ENCODE results near the gene TNFRSF4. TPM values are rescaled to one million over a fixed set of nuclear protein-coding genes. Genes with fewer than 3 reads are reported as not detected.
A peak's percentile ranks its signal among the peaks of the same experiment; 100 is the strongest.
"Not testable (repeated sequence)": the region's sequence is repeated elsewhere in the genome, so short reads cannot be mapped to it uniquely, and the experiment has no call there.

The TNFRSF4 gene
- total RNA-seq, 1 donor from 2014 or later: 441 TPM

DNA sequence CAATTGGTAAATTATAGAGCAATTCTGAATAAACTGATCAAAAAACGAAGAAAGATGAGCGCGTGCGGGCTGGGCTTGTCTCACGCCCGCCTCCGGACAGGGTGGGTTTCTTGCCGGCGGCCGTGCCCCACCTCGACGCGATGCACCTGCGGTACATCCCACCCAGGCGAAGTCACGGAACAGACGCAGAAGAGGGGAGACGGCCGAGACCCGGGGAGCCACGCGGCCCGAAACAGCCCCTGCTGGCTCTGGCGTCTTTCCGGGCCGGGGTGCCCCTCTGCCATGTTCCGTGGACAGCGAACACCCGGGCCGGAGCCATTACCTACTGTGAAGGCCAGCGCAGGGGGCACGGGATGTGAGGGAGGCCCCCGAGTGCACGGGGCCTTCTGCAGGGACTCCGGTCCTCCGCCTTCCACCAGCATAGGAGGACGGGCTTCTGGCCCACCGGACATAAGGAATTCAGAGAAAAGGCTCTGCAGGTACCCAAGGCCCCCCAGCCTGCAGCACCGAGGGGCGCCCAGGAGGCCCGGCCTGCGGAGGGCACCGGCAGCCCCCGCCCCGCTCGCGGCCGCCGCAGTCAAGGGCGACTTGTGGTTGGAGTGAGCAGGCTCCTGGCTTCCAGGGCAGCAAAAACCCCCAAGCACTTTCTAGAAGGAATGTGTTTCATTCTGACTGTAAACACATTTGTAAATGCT is 40.2 kb upstream of the TNFRSF4 start:
- Mint-ChIP-seq H3K36me3 (ENCODE audit: low read depth) (peaks cover 39% of the 10 kb centered on the region), H3K4me1 (ENCODE audit: low read depth) (peaks cover 4% of the 10 kb centered on the region), H3K27ac (no peak overlapping the region), H3K4me3 (ENCODE audit: low read depth) (no peak overlapping the region), H3K9me3 (no peaks in the 10 kb centered on the region), H3K27me3 (ENCODE audit: low read depth) (no peaks in the 10 kb centered on the region)
- no peak for DNase-seq (ENCODE audit: low spot score)
- intact Hi-C loops (cut with micrococcal nuclease): loop anchor here (5.0 kb wide), 1 partner anchor 132 kb away; no protein-coding TSS in a partner anchor

DNA sequence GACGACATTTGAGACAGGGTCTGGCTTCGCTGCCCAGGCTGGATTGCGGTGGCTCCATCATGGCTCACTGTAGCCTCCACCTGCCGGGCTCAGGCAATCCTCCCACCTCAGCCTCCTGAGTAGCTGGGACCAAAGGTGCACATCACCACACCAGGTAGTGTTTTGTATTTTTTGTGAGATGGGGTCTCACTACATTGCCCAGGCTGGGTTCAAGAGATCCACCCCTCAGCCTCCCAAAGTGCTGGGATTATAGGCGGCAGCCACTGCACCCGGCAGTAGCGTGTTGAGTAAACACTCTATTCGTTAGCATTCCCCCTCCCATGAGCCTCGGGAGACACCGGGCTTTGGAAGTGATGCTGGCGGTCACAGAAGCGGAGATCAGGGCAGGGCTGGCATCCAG is 39.4 kb upstream of the TNFRSF4 start:
- peaks cover 35% of the 10 kb centered on the region for H3K36me3 Mint-ChIP-seq (ENCODE audit: low read depth)
- peaks cover 4% of the 10 kb centered on the region for H3K4me1 Mint-ChIP-seq (ENCODE audit: low read depth)
- intact Hi-C loops (cut with micrococcal nuclease): loop anchor here (5.0 kb wide), 1 partner anchor 131 kb away; no protein-coding TSS in a partner anchor
- no peaks in the 10 kb centered on the region for H3K27me3 Mint-ChIP-seq (ENCODE audit: low read depth)
- no peaks in the 10 kb centered on the region for H3K9me3 Mint-ChIP-seq
- no peak overlapping the region for H3K4me3 Mint-ChIP-seq (ENCODE audit: low read depth)
- DNase-seq (ENCODE audit: low spot score): no peak
- no peak overlapping the region for H3K27ac Mint-ChIP-seq

DNA sequence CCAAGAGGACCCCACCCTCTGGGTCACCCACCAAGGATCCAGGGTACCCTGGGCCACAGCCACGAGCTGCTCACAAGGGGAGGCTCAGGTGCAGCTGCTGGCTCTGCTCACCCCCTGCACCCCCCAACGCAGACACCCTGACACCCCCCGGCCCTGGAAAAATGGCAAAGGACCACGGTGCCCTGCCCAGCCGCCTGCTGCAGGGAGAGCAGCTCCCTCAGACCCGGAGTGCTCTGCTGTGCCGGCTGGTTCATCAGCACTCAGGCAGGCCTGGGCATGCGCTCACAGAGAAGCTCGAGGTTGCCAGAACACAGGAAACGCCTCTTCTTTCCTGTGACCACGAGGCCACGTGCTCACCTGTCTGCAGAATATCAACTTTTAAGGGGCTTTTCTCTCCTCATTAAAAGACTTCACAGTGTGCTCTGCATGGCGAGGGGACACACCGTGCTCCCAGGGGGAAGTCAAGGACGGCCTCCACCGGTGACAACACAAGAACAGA is 36.9 kb upstream of the TNFRSF4 start:
- intact Hi-C loops (cut with micrococcal nuclease): loop anchor here (5.0 kb wide), 1 partner anchor 129 kb away; no protein-coding TSS in a partner anchor
- H3K4me1 Mint-ChIP-seq (ENCODE audit: low read depth): peaks cover 4% of the 10 kb centered on the region
- peaks cover 24% of the 10 kb centered on the region for H3K36me3 Mint-ChIP-seq (ENCODE audit: low read depth)
- no peak overlapping the region for H3K4me3 Mint-ChIP-seq (ENCODE audit: low read depth)
- H3K9me3 Mint-ChIP-seq: no peaks in the 10 kb centered on the region
- H3K27me3 Mint-ChIP-seq (ENCODE audit: low read depth): no peaks in the 10 kb centered on the region
- peak; percentile 59 for DNase-seq (ENCODE audit: low spot score)
- peak overlapping the region; percentile 90 for H3K27ac Mint-ChIP-seq

DNA sequence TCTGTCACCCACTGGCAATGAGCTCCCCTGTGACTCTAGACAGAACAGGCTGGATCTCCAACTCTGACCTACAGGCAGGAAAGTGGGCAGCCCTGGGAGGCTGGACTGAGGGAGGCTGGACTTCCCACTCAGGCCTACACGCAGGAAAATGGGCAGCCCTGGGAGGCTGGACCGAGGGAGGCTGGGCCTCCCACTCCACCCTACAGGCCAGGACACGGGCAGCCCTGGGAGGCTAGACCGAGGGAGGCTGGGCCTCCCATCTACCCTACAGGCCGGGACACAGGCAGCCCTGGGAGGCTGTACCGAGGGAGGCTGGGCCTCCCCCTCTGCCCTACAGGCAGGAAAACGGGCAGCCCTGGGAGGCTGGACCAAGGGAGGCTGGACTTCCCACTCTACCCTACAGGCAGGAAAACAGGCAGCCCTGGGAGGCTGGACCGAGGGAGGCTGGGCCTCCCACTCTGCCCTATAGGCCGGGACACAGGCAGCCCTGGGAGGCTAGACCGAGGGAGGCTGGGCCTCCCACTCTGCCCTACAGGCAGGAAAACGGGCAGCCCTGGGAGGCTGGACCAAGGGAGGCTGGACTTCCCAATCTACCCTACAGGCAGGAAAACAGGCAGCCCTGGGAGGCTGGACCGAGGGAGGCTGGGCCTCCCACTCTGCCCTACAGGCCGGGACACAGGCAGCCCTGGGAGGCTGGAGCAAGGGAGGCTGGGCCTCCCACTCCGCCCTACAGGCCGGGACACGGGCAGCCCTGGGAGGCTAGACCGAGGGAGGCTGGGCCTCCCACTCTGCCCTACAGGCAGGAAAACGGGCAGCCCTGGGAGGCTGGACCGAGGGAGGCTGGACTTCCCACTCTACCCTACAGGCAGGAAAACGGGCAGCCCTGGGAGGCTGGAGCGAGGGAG is 34.3 kb upstream of the TNFRSF4 start:
- H3K27ac Mint-ChIP-seq; H3K9me3 Mint-ChIP-seq; H3K4me1 Mint-ChIP-seq (ENCODE audit: low read depth); H3K4me3 Mint-ChIP-seq (ENCODE audit: low read depth); DNase-seq (ENCODE audit: low spot score); H3K27me3 Mint-ChIP-seq (ENCODE audit: low read depth); intact Hi-C loops (cut with micrococcal nuclease): not testable (repeated sequence)
- H3K36me3 Mint-ChIP-seq (ENCODE audit: low read depth): peaks cover 11% of the 10 kb centered on the region

DNA sequence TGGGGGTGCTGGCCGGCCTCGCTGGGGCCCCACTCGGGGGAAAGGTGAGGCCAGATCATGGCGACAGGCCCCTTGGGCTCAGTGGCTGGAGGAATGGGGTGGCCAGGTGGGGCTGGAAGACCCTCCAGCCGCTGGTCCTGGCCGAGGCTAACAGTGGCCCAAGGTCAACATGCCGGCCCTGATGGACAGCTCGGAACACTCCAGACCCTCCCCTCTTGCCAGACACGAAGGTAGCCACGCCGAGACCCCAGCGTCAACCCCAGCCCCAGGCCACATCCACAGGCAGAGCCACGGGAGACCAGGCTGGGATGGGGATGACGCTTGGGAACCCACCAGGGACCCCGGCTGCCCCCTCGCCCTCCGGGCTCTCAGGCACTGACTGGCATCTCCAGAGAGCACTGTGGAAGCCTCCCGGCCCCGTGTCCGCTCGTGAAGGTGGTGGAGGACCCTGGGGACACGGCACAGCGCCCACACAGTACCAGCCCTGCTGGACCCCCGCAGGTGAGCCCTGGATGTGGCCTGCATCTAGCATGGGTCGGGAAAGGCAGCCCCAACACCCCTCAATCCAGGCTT is 33.5 kb upstream of the TNFRSF4 start:
- Mint-ChIP-seq H3K4me1 (ENCODE audit: low read depth) (peaks cover 4% of the 10 kb centered on the region), H3K36me3 (ENCODE audit: low read depth) (peaks cover 4% of the 10 kb centered on the region), H3K9me3 (no peaks in the 10 kb centered on the region), H3K27ac (no peak overlapping the region), H3K27me3 (ENCODE audit: low read depth) (no peaks in the 10 kb centered on the region), H3K4me3 (ENCODE audit: low read depth) (no peak overlapping the region)
- no peak for DNase-seq (ENCODE audit: low spot score)
- intact Hi-C loops (cut with micrococcal nuclease): no loop called here

DNA sequence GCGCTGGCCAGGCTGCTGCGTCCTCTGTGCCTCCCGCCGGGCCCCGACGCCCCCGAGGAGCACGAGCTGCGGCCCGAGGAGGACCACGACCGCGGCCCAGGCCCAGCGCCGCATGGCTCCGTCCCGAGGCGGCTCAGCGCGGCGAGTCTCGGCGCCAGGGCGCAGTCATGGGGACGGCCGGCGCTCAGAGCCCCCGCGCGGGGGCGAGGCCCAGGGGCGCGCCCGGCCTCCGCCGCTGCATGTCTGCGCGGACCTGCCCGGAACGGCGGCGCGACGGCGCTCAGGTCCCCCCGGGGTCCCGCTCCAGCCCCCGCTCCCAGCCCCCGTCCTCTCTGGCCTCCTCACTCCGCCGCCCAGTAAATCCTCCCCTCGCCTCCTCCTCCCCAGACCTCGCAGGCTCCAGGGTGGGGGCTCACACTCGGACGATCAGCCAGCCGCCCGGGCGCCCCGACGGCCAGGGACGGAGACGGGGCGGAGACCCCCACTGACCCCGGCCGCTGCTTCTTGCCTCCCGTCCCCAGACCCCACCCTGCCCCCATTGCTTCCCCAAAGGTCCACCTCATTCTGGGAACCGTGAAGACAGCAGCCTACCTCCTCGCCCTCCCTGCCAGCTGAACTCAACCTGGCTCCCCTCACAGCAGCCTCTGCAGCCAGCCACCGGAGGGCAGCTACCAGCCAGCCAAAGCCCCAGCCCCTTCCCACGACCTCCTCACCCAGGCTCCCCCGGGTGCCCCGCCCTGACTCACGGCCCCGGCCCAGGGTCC is 32.8 kb upstream of the TNFRSF4 start, which contains the start of gene C1QTNF12:
Gene C1QTNF12, minus strand, starts transcription at position 146 of the 764 bp plus-strand sequence. Its CDS starts 32 bp downstream, at position 114.
- Mint-ChIP-seq H3K4me1 (ENCODE audit: low read depth) (peaks cover 4% of the 10 kb centered on the region), H3K36me3 (ENCODE audit: low read depth) (peaks cover 4% of the 10 kb centered on the region), H3K4me3 (ENCODE audit: low read depth) (no peak within 1 kb of the TSS), H3K27me3 (ENCODE audit: low read depth) (no peaks in the 10 kb centered on the region), H3K27ac (no peak within 1 kb of the TSS), H3K9me3 (no peaks in the 10 kb centered on the region)
- no peak for DNase-seq (ENCODE audit: low spot score)
- intact Hi-C loops (cut with micrococcal nuclease): no loop called here

DNA sequence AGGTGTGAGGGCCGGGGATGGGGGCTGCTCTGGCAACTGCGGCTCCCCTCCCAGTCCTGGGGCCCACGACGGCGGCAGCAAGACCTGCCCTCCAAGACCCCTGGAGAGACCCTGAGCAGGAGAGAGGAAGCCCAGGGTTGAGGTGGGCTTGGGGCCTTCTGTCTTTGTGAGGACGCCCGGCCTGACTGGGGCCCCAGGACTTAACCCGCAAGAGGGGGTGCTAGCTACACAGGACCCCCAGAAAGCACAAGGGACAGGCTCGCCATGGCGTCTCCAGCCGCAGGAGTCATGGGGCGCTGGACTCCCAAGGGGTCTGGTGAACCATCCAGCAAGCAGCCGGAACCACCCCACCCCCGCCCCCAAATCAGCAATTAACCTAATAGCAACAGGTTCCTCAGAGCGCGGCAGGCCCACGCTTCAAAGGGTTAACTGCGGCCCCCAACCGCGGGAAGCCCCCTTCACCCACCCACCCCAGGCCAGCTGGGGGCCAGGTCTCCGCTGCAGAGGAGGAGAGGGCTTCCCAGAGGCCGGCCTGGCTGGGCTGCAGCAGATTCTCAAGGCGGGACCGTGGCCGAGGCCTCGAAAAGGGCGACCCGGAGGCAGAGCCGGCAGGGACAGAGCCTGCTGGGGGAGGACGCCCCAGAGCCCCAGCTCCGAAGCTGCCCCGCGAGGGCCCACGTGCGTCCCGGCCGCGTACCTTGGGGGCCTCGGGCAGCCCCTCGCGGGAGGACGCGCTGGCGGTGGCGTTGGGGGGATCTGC is 32.0 kb upstream of the TNFRSF4 start:
- intact Hi-C loops (cut with micrococcal nuclease): no loop called here
- Mint-ChIP-seq H3K27me3 (ENCODE audit: low read depth) (no peaks in the 10 kb centered on the region), H3K9me3 (no peaks in the 10 kb centered on the region), H3K4me3 (ENCODE audit: low read depth) (no peak overlapping the region), H3K27ac (no peak overlapping the region), H3K36me3 (ENCODE audit: low read depth) (peaks cover 2% of the 10 kb centered on the region), H3K4me1 (ENCODE audit: low read depth) (peaks cover 3% of the 10 kb centered on the region)
- DNase-seq (ENCODE audit: low spot score): no peak

DNA sequence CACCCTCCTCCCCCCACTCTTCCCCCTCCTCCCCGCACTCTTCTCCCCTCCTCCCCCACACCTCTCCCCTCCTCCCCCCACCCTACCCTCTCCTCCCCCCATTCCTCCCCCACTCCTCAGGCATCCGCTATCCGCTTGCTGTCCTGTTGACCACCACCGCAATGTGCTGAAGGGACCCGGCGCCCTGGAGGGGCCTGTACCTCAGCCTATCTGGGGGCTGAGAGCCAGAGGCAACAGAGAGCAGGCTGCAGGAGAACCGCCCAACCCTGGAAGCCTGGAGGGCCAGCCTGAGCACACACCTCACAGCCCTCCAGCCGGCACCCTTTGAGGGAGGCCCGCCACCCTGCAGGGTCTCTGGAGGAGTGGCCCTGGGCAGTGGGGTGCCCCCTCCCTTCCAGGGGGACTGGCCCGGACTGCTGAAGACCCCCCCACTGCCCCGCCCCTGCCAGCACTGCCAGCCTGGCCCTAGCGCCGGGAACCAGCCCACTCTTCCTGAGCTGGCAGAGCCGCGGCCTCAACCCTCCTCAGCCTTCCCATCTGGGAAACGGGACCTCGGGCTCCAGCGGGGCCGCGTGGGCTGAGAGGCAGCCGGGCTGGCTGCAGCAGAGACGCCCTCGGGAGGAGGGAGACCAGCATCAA is 31.3 kb upstream of the TNFRSF4 start:
- Mint-ChIP-seq H3K27me3 (ENCODE audit: low read depth) (no peaks in the 10 kb centered on the region), H3K9me3 (no peaks in the 10 kb centered on the region), H3K4me1 (ENCODE audit: low read depth) (peaks cover 1% of the 10 kb centered on the region), H3K27ac (no peak overlapping the region), H3K36me3 (ENCODE audit: low read depth) (no peaks in the 10 kb centered on the region), H3K4me3 (ENCODE audit: low read depth) (no peak overlapping the region)
- DNase-seq (ENCODE audit: low spot score): no peak
- intact Hi-C loops (cut with micrococcal nuclease): no loop called here

DNA sequence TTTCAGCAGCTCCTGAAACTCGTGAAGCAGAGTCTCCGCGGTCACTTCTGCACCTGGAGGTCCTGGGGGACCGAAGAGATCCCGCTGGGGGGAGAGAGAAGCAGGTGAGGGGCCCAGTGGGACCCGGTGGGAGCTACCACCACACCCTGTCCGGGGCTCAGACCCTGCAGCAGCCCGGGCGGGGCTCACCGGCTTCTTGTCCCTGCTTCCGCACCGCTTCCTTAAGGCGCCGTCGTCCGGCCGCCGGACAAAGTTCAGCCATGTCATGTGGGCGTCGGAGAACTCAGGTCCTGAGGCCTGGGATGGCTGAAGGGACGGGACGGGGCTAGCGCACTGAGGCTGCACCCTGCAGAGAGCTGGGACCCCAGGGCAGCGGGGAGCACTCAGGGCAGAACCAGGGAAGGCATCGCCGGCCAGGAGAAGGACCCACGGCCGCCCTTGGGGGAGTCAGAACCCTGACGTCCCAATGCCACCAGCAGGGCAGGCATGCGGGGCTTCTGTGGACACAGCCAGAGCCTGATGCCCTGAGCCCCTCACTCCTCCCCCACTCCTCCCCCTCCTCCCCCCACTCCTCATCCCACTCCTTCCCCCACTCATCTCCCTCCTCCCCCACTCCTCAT is 30.3 kb upstream of the TNFRSF4 start:
- intact Hi-C loops (cut with micrococcal nuclease): no loop called here
- Mint-ChIP-seq H3K36me3 (ENCODE audit: low read depth) (no peaks in the 10 kb centered on the region), H3K27me3 (ENCODE audit: low read depth) (no peaks in the 10 kb centered on the region), H3K27ac (no peak overlapping the region), H3K4me3 (ENCODE audit: low read depth) (no peak overlapping the region), H3K9me3 (no peaks in the 10 kb centered on the region), H3K4me1 (ENCODE audit: low read depth) (no peaks in the 10 kb centered on the region)
- no peak for DNase-seq (ENCODE audit: low spot score)

DNA sequence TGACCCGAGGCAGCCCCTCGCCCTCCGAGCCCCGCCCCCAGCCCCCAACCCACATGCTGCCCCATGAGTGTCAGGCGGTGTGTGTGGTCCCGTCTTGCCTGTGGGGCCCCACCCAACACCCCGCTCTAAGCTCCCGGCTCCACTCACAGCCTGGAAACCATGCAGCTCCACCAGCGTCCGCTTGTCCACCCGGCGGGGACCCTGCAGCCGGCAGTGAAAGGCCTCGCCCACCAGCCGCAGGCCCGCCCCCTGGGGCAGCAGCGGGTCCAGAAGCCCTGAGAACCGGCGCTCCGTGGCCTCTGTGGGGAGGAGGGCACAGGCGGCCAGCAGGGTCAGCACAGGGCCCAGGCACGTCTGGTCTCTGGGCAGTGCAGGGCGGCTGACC is 29.8 kb upstream of the TNFRSF4 start:
- no peak for DNase-seq (ENCODE audit: low spot score)
- Mint-ChIP-seq H3K9me3 (no peaks in the 10 kb centered on the region), H3K4me1 (ENCODE audit: low read depth) (no peaks in the 10 kb centered on the region), H3K27me3 (ENCODE audit: low read depth) (no peaks in the 10 kb centered on the region), H3K36me3 (ENCODE audit: low read depth) (no peaks in the 10 kb centered on the region), H3K4me3 (ENCODE audit: low read depth) (no peak overlapping the region), H3K27ac (no peak overlapping the region)
- intact Hi-C loops (cut with micrococcal nuclease): no loop called here

DNA sequence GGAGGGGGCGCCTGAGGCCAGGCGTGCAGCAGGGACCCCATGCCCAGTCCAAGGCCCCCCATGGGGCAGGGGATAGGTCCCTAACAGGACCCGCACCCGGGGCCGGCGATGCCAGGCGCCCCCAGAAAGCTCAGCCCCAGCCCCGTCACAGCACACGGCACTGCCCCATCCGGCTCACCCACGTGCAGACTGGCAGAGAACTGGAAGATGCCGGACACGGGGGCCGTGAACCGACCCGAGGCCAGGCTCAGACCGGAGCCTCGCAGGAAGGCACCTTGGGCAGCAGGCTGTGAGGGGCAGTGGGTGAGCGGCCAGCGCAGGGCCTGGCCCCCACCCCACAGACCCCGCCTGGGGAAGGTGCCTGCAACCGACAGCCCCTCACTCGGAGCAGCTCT is 29.3 kb upstream of the TNFRSF4 start:
- H3K9me3 Mint-ChIP-seq: no peaks in the 10 kb centered on the region
- H3K4me1 Mint-ChIP-seq (ENCODE audit: low read depth): no peaks in the 10 kb centered on the region
- H3K36me3 Mint-ChIP-seq (ENCODE audit: low read depth): no peaks in the 10 kb centered on the region
- H3K27ac Mint-ChIP-seq: no peak overlapping the region
- no peak for DNase-seq (ENCODE audit: low spot score)
- intact Hi-C loops (cut with micrococcal nuclease): no loop called here
- H3K4me3 Mint-ChIP-seq (ENCODE audit: low read depth): no peak overlapping the region
- no peaks in the 10 kb centered on the region for H3K27me3 Mint-ChIP-seq (ENCODE audit: low read depth)

All from activated T-helper 2 cell treated with anti-CD3 and anti-CD28 coated beads, Interferon-gamma antibody, Interleukin-2, Interleukin-4, amounts not matched to agents 10 μg/mL and 5 μg/mL and 100 μg/mL, durations not matched to agents 14 hours and 24 hours and 36 hours (primary cell).